GM12891 (cell line): ENCODE data around the gene SMAD3.

Experiments used
- DNase-seq: peaks from one replicate; pipeline ENCODE4 v3.0.0; 2011; ENCODE audit warnings: low spot score; ENCODE audit not compliant: insufficient read length
- FAIRE-seq: peaks from 2 replicates; lab custom pipeline; 2011; peaks lifted over from hg19 to GRCh38; lab: Jason Lieb, UNC
- PAX5 ChIP-seq: IDR thresholded peaks from 2 replicates; pipeline ENCODE4 v1.6.1; 2011; ENCODE audit warnings: low read length, moderate library complexity, mild to moderate bottlenecking; ENCODE audit not compliant: insufficient read depth, severe bottlenecking
- POLR2A ChIP-seq: IDR thresholded peaks from 2 replicates; pipeline ENCODE4 v1.6.1; 2011; ENCODE audit warnings: low read depth, low read length, control low read depth
- POLR2AphosphoS5 ChIP-seq: IDR thresholded peaks from 2 replicates; pipeline ENCODE4 v1.6.1; 2011; ENCODE audit warnings: low read depth, low read length, control low read depth
- POU2F2 ChIP-seq: IDR thresholded peaks from 2 replicates; pipeline ENCODE4 v1.6.1; 2011; ENCODE audit warnings: low read depth, mild to moderate bottlenecking, control low read depth, low read length, moderate library complexity
- SPI1 ChIP-seq: IDR thresholded peaks from 2 replicates; pipeline ENCODE4 v1.6.1; 2011; ENCODE audit warnings: low read depth, low read length, control low read depth
- TAF1 ChIP-seq: IDR thresholded peaks from 2 replicates; pipeline ENCODE4 v1.6.1; 2011; ENCODE audit warnings: low read depth, low read length, control low read depth

Gene SMAD3

DNA sequence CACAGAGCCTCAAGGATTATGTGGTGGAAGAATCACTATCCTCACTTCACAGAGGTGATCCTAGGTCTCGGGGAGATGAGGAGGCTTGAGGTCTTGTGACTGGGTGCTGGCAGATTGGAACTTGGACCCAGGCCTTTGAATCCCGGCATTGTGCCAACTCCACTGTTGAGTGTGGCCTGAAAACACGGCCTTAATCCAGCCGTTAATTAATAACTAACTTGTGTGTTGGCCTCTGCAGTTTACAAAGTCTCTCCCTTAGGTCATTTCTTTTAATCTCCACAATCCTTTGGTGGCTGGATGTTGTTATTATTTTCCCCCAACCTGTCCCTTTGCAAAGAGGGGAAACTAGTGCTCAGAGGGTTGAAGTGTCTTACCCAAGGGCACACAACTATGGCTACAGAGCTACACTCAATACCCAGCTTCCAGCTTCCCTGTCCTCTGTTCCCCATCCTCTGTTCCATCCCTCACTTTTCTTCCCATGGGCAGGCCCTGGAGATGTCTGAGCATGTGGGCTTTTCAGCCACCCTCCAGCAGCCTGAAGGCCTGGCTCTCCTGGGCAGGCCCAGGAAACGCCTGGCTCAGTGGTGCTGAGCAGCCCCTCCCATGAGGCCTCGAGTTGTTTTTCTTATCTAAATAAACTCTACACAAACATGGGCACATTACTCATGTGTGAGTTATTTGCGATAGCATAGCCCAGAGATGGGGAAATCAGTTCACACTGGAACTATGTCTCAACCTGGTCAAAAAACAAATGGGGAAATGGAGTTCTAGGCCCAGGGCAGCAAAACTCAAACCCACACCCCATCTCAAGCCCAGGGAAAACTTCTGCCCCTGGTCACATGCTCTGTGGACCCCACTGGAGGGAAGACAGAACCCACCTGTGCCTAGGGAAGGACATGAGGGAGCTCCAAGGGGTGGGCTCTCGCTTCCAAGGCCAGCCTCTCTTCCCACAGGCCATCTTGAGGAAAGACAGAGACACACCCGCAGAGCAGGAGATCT, 16.8 kb upstream of the SMAD3 start:
- TF ChIP-seq TAF1, result no peak
- DNase-seq (no peak), FAIRE-seq (no peak)

DNA sequence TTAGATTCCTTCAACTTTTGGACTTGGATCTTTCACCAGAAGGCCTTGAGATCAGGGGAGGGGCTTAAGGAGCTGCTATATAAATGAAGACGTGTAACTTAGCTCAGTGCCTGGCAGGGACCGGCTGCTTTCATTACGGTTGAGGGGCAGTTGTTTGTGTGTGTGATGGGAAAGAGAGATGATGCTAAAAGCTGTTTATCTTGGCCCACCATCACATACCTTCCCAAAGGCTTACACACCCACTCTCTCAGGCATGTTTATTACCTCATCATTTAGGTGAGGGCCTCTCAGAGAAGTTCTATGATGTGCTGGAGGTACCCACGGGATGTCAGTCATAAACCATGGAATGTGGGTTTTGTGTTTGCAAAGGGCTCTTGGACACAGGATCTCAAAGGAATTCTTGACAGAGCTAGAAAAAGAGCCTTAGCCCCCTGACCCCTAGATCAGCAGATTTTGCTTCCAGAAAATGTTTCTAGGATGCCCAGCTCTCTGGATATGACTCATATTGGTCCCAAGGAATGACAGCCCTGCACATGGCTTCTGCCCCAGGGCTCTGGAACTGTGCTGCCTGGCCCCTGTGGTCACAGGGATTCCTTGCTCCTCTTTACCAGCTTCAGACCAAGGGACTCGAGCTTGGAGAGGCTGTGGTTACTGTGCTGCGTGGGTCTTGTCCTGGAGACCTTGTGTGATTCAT, 15.9 kb upstream of the SMAD3 start:
- FAIRE-seq (no peak), DNase-seq (no peak)
- TF ChIP-seq PAX5 (no peak), POU2F2 (no peak), POLR2A (no peak), TAF1 (no peak), SPI1 (no peak), POLR2AphosphoS5 (no peak)

DNA sequence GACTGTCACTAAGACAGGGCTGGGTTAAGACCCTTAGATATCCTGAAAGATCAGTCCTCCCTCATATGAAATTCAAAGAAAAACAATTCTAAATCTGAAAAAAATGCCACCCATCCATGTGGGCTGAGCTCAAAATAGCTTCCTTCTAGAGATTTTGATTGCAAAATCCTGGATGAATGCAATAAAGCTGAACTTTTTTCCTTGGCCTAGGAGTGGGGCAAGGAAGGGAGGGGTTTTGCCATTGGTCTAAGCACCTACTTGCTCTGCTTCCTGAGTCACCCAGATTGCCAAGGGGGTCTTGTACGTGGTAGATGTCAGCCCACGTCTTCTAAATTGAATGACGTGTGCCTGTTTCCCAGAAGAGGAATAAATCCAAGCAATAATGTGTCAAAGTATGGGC, 15.3 kb upstream of the SMAD3 start:
- no peak for DNase-seq
- no peak for FAIRE-seq
- TF ChIP-seq PAX5, result no peak
- no peak for TF ChIP-seq POLR2A
- TF ChIP-seq TAF1, result no peak
- no peak for TF ChIP-seq SPI1
- no peak for TF ChIP-seq POU2F2
- no peak for TF ChIP-seq POLR2AphosphoS5

DNA sequence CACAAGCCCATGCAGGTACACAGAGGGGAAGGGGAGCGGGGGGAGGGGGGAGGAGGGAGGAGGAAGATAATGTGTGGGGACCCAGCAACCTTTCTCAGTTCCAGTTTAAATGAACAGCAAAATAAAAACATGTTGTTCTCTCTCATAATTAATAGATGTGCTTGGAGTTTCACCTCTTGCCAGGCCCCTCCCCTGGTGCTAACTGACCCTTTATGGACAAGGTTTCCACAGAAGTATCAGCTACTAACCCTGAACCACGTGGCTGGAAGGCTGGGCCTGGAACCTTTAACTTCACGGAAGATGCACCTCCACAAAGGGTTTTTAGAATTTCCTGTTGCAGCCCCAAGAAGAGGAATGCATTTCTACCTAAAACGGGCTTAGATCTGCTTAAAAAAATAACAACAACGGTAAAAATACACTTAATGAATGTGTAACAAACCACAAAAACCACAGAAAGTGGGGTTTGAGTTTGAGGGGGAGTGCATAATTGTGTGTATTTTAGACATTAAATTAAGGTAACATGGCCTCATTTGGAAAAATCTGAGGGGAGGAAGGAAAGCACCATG, 14.8 kb upstream of the SMAD3 start:
- no peak for TF ChIP-seq POU2F2
- TF ChIP-seq SPI1, result no peak
- no peak for TF ChIP-seq TAF1
- no peak for TF ChIP-seq POLR2A
- no peak for TF ChIP-seq PAX5
- TF ChIP-seq POLR2AphosphoS5, result no peak
- FAIRE-seq (no peak), DNase-seq (no peak)

DNA sequence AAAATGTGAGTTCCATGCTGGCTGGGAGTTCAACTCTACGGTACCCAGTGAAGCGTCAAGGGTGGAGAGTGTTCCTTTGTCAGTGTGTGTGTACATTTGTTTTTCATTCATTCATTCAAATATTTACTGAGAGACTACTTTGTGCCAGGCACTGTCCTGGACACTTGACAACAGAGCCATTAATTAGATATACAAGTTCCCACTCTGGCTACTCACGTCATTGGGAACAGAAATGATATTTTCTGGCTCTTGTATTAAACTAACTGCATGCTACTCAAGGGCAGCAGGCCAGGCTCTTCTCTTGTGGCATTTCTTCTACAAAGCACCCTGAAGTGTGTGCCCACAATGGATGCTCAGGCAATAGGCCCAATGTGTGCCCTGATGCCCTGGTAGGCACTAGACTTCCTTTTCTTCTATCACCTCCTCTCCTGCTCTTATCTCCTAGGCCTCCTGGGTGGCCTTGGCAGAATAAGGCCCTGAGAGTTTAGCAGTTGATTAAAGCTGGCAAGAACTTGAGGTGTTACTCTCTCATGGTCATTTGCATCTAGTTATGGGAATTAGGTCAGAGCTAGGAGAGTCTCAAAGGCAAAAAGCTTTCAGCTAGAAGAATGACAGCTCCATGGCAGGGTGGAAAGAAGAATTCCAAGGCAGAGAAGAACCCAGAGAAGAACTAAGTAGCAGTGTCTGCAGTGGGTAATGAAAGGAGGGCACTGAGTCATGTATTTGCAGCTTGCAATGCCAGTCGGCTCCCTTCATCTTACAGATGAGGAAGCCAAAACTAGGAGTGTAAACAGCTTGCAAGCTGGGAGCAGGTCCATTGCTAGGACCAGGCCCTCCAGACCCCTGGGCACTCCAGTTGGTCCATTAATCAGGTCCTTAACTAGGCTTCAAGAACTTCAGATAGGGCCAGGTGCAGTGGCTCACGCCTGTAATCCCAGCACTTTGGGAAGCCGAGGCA, 14.0 kb upstream of the SMAD3 start:
- TF ChIP-seq PAX5 (no peak), POLR2A (no peak), TAF1 (no peak), SPI1 (no peak), POLR2AphosphoS5 (no peak), POU2F2 (no peak)
- DNase-seq (no peak), FAIRE-seq (no peak)

DNA sequence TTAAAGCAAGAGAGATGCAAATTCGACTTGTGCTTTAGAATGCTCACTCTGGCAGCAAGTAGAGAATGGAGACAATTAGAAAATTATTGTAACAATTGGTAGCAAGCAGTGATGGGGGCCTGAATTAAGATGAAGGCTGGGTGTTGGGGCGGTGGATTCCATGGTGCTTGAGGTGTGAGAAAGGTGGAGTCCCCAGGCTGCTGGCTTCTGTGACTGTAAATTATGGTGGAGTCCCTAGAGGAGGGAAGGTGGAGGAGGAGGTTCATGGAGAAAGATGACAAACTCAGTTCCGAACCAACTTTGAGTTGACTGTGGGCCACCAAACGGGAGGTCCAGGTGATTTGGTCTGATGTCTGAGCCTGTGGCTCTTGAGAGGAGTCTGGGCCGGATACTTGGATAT, 10.7 kb upstream of the SMAD3 start:
- TF ChIP-seq POLR2A, result no peak
- TF ChIP-seq SPI1, result no peak
- TF ChIP-seq POLR2AphosphoS5, result no peak
- TF ChIP-seq POU2F2, result no peak
- TF ChIP-seq PAX5, result no peak
- TF ChIP-seq TAF1, result no peak
- no peak for DNase-seq
- no peak for FAIRE-seq

DNA sequence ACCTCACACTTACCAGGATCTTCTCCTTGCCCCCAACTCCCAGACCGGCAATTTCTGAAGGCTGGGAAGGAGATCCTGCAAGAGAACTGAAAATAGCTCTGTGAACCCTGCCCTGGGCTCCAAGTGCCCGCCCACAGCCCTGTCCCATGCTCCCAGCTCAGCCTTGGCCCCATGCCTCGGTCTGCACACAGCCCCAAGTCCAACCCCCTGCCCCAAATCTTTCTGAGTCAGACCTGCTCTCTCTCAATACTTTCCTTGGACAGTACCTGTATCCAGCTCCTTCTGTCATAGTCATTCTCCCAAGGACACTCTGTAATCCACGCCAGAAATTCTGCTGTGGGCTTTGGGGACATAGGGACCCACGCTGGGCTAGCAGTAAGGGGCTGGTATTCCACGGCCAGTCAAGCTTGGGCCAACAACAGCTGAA, 6.3 kb upstream of the SMAD3 start:
- FAIRE-seq, result no peak
- no peak for DNase-seq
- TF ChIP-seq TAF1, result no peak
- no peak for TF ChIP-seq SPI1
- no peak for TF ChIP-seq PAX5
- TF ChIP-seq POLR2AphosphoS5, result no peak
- TF ChIP-seq POLR2A, result no peak
- no peak for TF ChIP-seq POU2F2

DNA sequence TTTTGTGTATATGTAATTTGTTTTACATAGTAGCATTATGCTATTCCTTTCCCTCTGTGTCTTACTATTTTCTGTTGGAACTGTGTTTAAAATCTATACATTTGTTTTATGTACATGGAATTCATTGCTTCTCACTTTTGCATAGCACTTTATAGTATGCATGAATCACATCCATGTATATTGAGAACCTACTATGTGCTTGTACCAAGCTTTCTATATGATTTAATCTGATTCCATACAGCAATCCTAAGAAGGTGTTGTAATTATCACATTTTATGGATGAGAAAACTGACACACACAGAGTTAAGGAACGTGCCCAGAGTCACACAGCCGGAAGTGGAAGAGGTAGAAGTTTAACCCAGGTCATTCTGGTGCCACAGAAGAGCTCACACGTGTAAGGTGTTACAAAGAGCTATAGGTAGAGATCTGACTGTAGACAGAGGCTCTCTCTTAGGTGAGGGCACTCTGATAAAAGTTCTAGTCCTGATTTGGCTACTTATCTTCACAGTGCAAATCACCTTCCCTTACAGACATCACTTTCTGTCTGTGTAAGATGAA, 3.5 kb upstream of the SMAD3 start:
- TF ChIP-seq SPI1 (no peak), TAF1 (no peak), PAX5 (no peak), POLR2AphosphoS5 (no peak), POU2F2 (no peak), POLR2A (no peak)
- no peak for FAIRE-seq
- no peak for DNase-seq
